WTC11 (cell line): Measurements from ENCODE around the gene ADGRB3. TPM values are rescaled to one million over a fixed set of nuclear protein-coding genes. Genes with fewer than 3 reads are reported as not detected.

Experiments
- ATAC-seq: fragments of 200-7000 bp; cut with Tn5 transposase; 2 replicates; pipeline ENCODE4 v1.10.0; 2021; ENCODE audit warnings: mild to moderate bottlenecking, moderate library complexity
- CTCF ChIA-PET: fragments of 300-600 bp; sonication (Branson Sonifier 250); formaldehyde crosslinking; loops from one replicate; lab custom pipeline; 2021; ENCODE audit warnings: antibody characterized with exemption; lab: Charles Lee
- POLR2A ChIA-PET: fragments of 350-600 bp; sonication (Branson Sonifier 250); formaldehyde crosslinking; loops from one replicate; lab custom pipeline; 2021; ENCODE audit warnings: antibody characterized with exemption; lab: Charles Lee
- DNase-seq: peaks from one replicate; pipeline ENCODE4 v3.0.0; 2021; ENCODE audit warnings: low spot score
- H3K27ac Mint-ChIP-seq: 2 replicates; pipeline ENCODE4 v1.8.0; 2021; ENCODE audit warnings: mixed read lengths
- H3K27me3 Mint-ChIP-seq: 2 replicates; pipeline ENCODE4 v1.8.0; 2021; ENCODE audit warnings: low read depth, mild to moderate bottlenecking, moderate library complexity, mixed read lengths
- H3K36me3 Mint-ChIP-seq: 2 replicates; pipeline ENCODE4 v1.8.0; 2021; ENCODE audit warnings: mixed read lengths
- H3K4me1 Mint-ChIP-seq: 2 replicates; pipeline ENCODE4 v1.8.0; 2022; ENCODE audit warnings: mixed read lengths
- H3K4me3 Mint-ChIP-seq: 2 replicates; pipeline ENCODE4 v1.8.0; 2021; ENCODE audit warnings: mild to moderate bottlenecking, moderate library complexity, mixed read lengths
- H3K9me3 Mint-ChIP-seq: 2 replicates; pipeline ENCODE4 v1.8.0; 2021; ENCODE audit warnings: mixed read lengths
- CDX4 ChIP-seq: fragments of 250-450 bp; sonication (Bioruptor Pico); IDR thresholded peaks from 2 replicates; pipeline ENCODE4 v1.9.0; 2021; ENCODE audit warnings: moderate library complexity, mild to moderate bottlenecking, inconsistent platforms, borderline replicate concordance
- CREM ChIP-seq: sonication (generic); formaldehyde crosslinking; IDR thresholded peaks from 2 replicates; pipeline ENCODE4 v1.8.1; 2022; ENCODE audit warnings: mild to moderate bottlenecking, missing genetic modification reagents, moderate library complexity
- ELF4 ChIP-seq: sonication (generic); formaldehyde crosslinking; IDR thresholded peaks from 2 replicates; pipeline ENCODE4 v1.8.1; 2022; ENCODE audit warnings: low read depth, mild to moderate bottlenecking, moderate library complexity, missing genetic modification reagents
- EMX1 ChIP-seq: fragments of 250-450 bp; sonication (Bioruptor Pico); IDR thresholded peaks from 2 replicates; pipeline ENCODE4 v1.8.0; 2021; ENCODE audit warnings: mild to moderate bottlenecking
- FOXJ3 ChIP-seq: sonication (generic); formaldehyde crosslinking; IDR thresholded peaks from 2 replicates; pipeline ENCODE4 v1.9.0; 2021; ENCODE audit warnings: missing genetic modification reagents, mild to moderate bottlenecking, borderline replicate concordance
- GABPB1 ChIP-seq: sonication (generic); formaldehyde crosslinking; IDR thresholded peaks from 2 replicates; pipeline ENCODE4 v1.8.1; 2023; ENCODE audit warnings: mild to moderate bottlenecking, missing genetic modification reagents
- NFATC4 ChIP-seq: fragments of 250-450 bp; sonication (Bioruptor Pico); IDR thresholded peaks from 2 replicates; pipeline ENCODE4 v1.9.0; 2021; ENCODE audit warnings: mild to moderate bottlenecking
- NFYB ChIP-seq: sonication (generic); formaldehyde crosslinking; conservative IDR thresholded peaks from 2 replicates; pipeline ENCODE4 v1.8.0; 2022; ENCODE audit warnings: low read depth, missing genetic modification reagents
- NR1H2 ChIP-seq: sonication (generic); formaldehyde crosslinking; IDR thresholded peaks from 2 replicates; pipeline ENCODE4 v1.9.0; 2021; ENCODE audit warnings: mild to moderate bottlenecking, moderate library complexity, missing genetic modification reagents
- NR2C2 ChIP-seq: sonication (generic); formaldehyde crosslinking; IDR thresholded peaks from 2 replicates; pipeline ENCODE4 v1.8.0; 2022; ENCODE audit warnings: mild to moderate bottlenecking, missing genetic modification reagents
- OVOL2 ChIP-seq: fragments of 250-450 bp; sonication (Bioruptor Pico); IDR thresholded peaks from 2 replicates; pipeline ENCODE4 v1.9.0; 2021; ENCODE audit warnings: mild to moderate bottlenecking, borderline replicate concordance
- PREB ChIP-seq: sonication (generic); formaldehyde crosslinking; IDR thresholded peaks from 2 replicates; pipeline ENCODE4 v1.8.1; 2022; ENCODE audit warnings: mild to moderate bottlenecking, missing genetic modification reagents, moderate library complexity, borderline replicate concordance
- PRRX2 ChIP-seq: fragments of 250-450 bp; sonication (Bioruptor Pico); IDR thresholded peaks from 2 replicates; pipeline ENCODE4 v1.8.0; 2021; ENCODE audit warnings: mild to moderate bottlenecking
- SMAD4 ChIP-seq: sonication (generic); formaldehyde crosslinking; IDR thresholded peaks from 2 replicates; pipeline ENCODE4 v1.8.0; 2022; ENCODE audit warnings: mild to moderate bottlenecking, missing genetic modification reagents
- STAT6 ChIP-seq: sonication (generic); formaldehyde crosslinking; conservative IDR thresholded peaks from 2 replicates; pipeline ENCODE4 v1.8.1; 2023; ENCODE audit warnings: mild to moderate bottlenecking, low read depth, missing genetic modification reagents, moderate library complexity
- TCF7 ChIP-seq: sonication (generic); formaldehyde crosslinking; IDR thresholded peaks from 2 replicates; pipeline ENCODE4 v1.8.0; 2022; ENCODE audit warnings: mild to moderate bottlenecking, low read depth, missing genetic modification reagents, moderate library complexity
- TEAD1 ChIP-seq: sonication (generic); formaldehyde crosslinking; IDR thresholded peaks from 2 replicates; pipeline ENCODE4 v1.8.0; 2022; ENCODE audit warnings: mild to moderate bottlenecking, missing genetic modification reagents
- ZNF232 ChIP-seq: sonication (generic); formaldehyde crosslinking; IDR thresholded peaks from 2 replicates; pipeline ENCODE4 v1.8.0; 2022; ENCODE audit warnings: mild to moderate bottlenecking, missing genetic modification reagents
- ZNF263 ChIP-seq: sonication (generic); formaldehyde crosslinking; IDR thresholded peaks from 2 replicates; pipeline ENCODE4 v1.8.1; 2022; ENCODE audit warnings: low read depth, mild to moderate bottlenecking, moderate library complexity, missing genetic modification reagents
- ZNF396 ChIP-seq: fragments of 250-450 bp; sonication (Bioruptor Pico); IDR thresholded peaks from 2 replicates; pipeline ENCODE4 v1.8.0; 2021; ENCODE audit warnings: mild to moderate bottlenecking, moderate library complexity, borderline replicate concordance
- ZNF423 ChIP-seq: fragments of 250-450 bp; sonication (Bioruptor Pico); IDR thresholded peaks from 2 replicates; pipeline ENCODE4 v2.1.2; 2022; ENCODE audit warnings: mild to moderate bottlenecking, moderate library complexity
- ZNF425 ChIP-seq: fragments of 250-450 bp; sonication (Bioruptor Pico); conservative IDR thresholded peaks from 2 replicates; pipeline ENCODE4 v1.9.0; 2021; ENCODE audit warnings: mild to moderate bottlenecking
- total RNA-seq: library from RNA; stranded (reverse); gene quantifications from 3 replicates; pipeline ENCODE4 v1.2.3, GENCODE V29; 2021
- TF ChIP-seq, protein P1 (sequence below): fragments of 250-450 bp; sonication (Bioruptor Pico); IDR thresholded peaks from 2 replicates; pipeline ENCODE4 v1.8.0; 2021; ENCODE audit warnings: mild to moderate bottlenecking
- TF ChIP-seq, protein P2 (sequence below): fragments of 250-450 bp; sonication (Bioruptor Pico); IDR thresholded peaks from 2 replicates; pipeline ENCODE4 v2.1.2; 2022; ENCODE audit warnings: mild to moderate bottlenecking, moderate library complexity
- TF ChIP-seq, protein P3 (sequence below): sonication (generic); formaldehyde crosslinking; IDR thresholded peaks from 2 replicates; pipeline ENCODE4 v1.8.0; 2022; ENCODE audit warnings: mild to moderate bottlenecking, missing genetic modification reagents

The ADGRB3 gene
- total RNA-seq, 1 experiment from 2014 or later, result 1.9 TPM

DNA sequence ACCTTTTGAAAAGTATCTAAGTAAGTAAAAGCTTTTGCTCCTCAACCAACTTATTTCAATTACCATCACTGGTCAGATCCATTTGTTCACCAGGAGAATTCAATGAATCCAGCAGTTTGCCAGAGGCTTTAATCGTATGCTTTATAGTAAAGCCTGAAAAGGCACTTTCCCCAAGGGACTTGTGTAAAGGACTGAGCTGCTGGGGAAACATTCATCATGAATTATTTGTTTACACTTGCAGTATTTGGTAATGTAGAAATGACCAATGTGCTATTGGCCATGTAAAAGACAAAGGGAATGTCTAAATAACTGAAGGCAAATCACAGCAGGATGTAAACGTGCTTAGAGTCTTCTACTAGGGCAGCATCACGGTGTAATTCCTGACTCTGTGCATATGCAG lies 471.4 kb downstream of the ADGRB3 start (continued):
- TF ChIP-seq TCF7 (CRISPR knock-in tag) (no peak), PREB (CRISPR knock-in tag) (no peak), NFATC4 (CRISPR knock-in tag) (no peak), TEAD1 (CRISPR knock-in tag) (no peak), ZNF425 (no peak)
- TF ChIP-seq, all 79 proteins: peak for 0

DNA sequence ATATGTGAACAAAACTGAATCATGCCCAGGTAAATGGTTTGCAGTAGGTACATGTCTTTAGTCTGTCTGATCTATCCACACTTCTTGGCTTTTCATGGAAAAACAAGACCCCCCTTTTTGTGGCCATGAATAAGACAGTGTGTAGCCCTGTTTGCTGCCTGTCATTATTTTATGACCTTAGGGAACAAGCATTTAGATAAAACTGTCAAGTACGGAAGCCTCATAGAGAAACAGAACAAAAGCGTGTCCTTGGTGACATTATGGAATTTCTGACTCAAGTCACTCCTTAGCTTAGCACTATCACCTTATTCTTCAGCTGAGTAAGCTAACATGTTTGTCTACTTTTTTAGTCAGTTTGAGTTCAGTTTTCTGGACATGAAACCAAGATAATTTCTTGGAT lies 476.2 kb downstream of the ADGRB3 start:
- peaks cover 9% of the 10 kb centered on the region for H3K9me3 Mint-ChIP-seq
- CTCF ChIA-PET, result no interaction called here
- POLR2A ChIA-PET, result no interaction called here

DNA sequence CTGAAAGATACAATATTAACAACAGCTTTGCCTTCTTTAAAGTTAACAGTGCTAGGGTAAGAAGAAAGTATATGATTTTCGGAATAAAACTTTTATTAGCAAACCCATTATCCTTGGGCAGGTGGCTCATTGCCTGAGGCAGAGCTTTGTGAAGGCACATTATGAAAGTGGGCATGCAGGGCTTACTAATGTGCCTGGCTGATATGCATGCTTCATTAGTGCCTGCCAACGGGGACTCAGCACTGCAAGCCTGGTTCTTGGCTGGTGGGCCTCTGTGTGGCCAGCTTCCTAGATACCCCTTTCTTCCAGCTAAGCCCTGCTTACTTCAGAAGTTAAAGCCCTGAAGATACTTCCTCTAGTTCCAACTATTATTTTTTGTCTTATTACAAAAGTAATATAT lies 481.6 kb downstream of the ADGRB3 start:
- CTCF ChIA-PET, result no interaction called here
- H3K9me3 Mint-ChIP-seq, result peaks cover 17% of the 10 kb centered on the region
- H3K4me1 Mint-ChIP-seq, result no peaks in the 10 kb centered on the region
- H3K4me3 Mint-ChIP-seq, result no peak overlapping the region
- POLR2A ChIA-PET, result no interaction called here
- H3K36me3 Mint-ChIP-seq, result 0 out of 2 replicates have a peak, but pooled peaks cover 9% of the 10 kb centered on the region
- H3K27ac Mint-ChIP-seq, result no peak overlapping the region
- no peak for DNase-seq
- no peaks in the 10 kb centered on the region for H3K27me3 Mint-ChIP-seq
- ATAC-seq, result no peak
- TF ChIP-seq PRRX2 (CRISPR knock-in tag), result no peak
- TF ChIP-seq ZNF423, result no peak
- no peak for TF ChIP-seq ZNF396
- TF ChIP-seq ELF4 (CRISPR knock-in tag), result no peak
- TF ChIP-seq NR2C2 (CRISPR knock-in tag), result no peak
- TF ChIP-seq, protein P1, sequence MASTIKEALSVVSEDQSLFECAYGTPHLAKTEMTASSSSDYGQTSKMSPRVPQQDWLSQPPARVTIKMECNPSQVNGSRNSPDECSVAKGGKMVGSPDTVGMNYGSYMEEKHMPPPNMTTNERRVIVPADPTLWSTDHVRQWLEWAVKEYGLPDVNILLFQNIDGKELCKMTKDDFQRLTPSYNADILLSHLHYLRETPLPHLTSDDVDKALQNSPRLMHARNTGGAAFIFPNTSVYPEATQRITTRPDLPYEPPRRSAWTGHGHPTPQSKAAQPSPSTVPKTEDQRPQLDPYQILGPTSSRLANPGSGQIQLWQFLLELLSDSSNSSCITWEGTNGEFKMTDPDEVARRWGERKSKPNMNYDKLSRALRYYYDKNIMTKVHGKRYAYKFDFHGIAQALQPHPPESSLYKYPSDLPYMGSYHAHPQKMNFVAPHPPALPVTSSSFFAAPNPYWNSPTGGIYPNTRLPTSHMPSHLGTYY (CRISPR knock-in tag), result no peak
- TF ChIP-seq CDX4 (CRISPR knock-in tag), result no peak
- TF ChIP-seq NFYB (CRISPR knock-in tag), result no peak
- TF ChIP-seq, protein P2, sequence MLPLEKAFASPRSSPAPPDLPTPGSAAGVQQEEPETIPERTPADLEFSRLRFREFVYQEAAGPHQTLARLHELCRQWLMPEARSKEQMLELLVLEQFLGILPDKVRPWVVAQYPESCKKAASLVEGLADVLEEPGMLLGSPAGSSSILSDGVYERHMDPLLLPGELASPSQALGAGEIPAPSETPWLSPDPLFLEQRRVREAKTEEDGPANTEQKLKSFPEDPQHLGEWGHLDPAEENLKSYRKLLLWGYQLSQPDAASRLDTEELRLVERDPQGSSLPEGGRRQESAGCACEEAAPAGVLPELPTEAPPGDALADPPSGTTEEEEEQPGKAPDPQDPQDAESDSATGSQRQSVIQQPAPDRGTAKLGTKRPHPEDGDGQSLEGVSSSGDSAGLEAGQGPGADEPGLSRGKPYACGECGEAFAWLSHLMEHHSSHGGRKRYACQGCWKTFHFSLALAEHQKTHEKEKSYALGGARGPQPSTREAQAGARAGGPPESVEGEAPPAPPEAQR, result no peak
- TF ChIP-seq STAT6 (CRISPR knock-in tag), result no peak
- no peak for TF ChIP-seq EMX1 (CRISPR knock-in tag)
- TF ChIP-seq TEAD1 (CRISPR knock-in tag), result no peak
- no peak for TF ChIP-seq SMAD4 (CRISPR knock-in tag)
- TF ChIP-seq ZNF232, result no peak
- TF ChIP-seq, protein P3, sequence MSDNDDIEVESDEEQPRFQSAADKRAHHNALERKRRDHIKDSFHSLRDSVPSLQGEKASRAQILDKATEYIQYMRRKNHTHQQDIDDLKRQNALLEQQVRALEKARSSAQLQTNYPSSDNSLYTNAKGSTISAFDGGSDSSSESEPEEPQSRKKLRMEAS, result no peak
- TF ChIP-seq NR1H2 (CRISPR knock-in tag), result no peak
- TF ChIP-seq FOXJ3, result no peak
- no peak for TF ChIP-seq OVOL2

More for the DNA sequence above, 476.2 kb downstream of the ADGRB3 start:
- peaks cover 4% of the 10 kb centered on the region for H3K4me1 Mint-ChIP-seq
- H3K4me3 Mint-ChIP-seq, result no peak overlapping the region
- ATAC-seq, result no peak
- H3K36me3 Mint-ChIP-seq, result no peaks in the 10 kb centered on the region
- TF ChIP-seq GABPB1 (CRISPR knock-in tag) (no peak), CREM (no peak), ZNF263 (CRISPR knock-in tag) (no peak)
- TF ChIP-seq, protein P2, result no peak
- H3K27ac Mint-ChIP-seq, result no peak overlapping the region
- H3K27me3 Mint-ChIP-seq, result no peaks in the 10 kb centered on the region
- DNase-seq, result no peak
